Endothelial cell of umbilical vein (primary cell): ENCODE data around the gene BDH1. TPM values are rescaled to one million over a fixed set of nuclear protein-coding genes. Genes with fewer than 3 reads are reported as not detected.

ENCODE experiments used
- BruUV-seq: library from RNA; stranded (reverse); fragments of 400-500 nt; replicated peaks from 2 replicates; lab custom pipeline; 2021; lab: Mats Ljungman, UMichigan
- CTCF ChIA-PET: fragments of 300-600, 350-600 bp; sonication (Branson Sonifier 250); formaldehyde crosslinking; loops from one replicate; lab custom pipeline; 2021; ENCODE audit warnings: antibody characterized with exemption, inconsistent platforms; lab: Charles Lee
- POLR2A ChIA-PET: fragments of 300-600, 350-600 bp; sonication (Branson Sonifier 250); formaldehyde crosslinking; loops from one replicate; lab custom pipeline; 2021; ENCODE audit warnings: antibody characterized with exemption, inconsistent platforms; lab: Charles Lee
- DNase-seq: peaks from one replicate; pipeline ENCODE4 v3.0.0-alpha.2; 2011; ENCODE audit warnings: low read depth, low spot score
- FAIRE-seq: peaks from 2 replicates; lab custom pipeline; 2011; peaks lifted over from hg19 to GRCh38; lab: Jason Lieb, UNC
- H2AFZ ChIP-seq: 2 replicates; pipeline ENCODE4 v1.6.0; 2012; ENCODE audit warnings: low read depth, low read length, control low read depth, inconsistent platforms
- H3K27ac ChIP-seq: 2 replicates; pipeline ENCODE4 v1.5.1; 2011; ENCODE audit warnings: low read depth, mild to moderate bottlenecking, control low read depth, low read length, moderate library complexity; ENCODE audit not compliant: insufficient read depth
- H3K27me3 ChIP-seq, 2 experiments: 2 replicates each; pipeline versions ENCODE4 v1.6.0 to v1.6.1; 2011; ENCODE audit warnings: low read length in 2 of 2, mixed read lengths in 1 of 2; ENCODE audit not compliant: control insufficient read depth in 2 of 2, insufficient read depth in 2 of 2
- H3K36me3 ChIP-seq, 2 experiments: 2 replicates in 1 of 2; 3 replicates in 1 of 2; pipeline ENCODE4 v1.5.1; 2011; ENCODE audit warnings: low read length in 2 of 2, mild to moderate bottlenecking in 1 of 2, moderate library complexity in 1 of 2; ENCODE audit not compliant: control insufficient read depth in 2 of 2, insufficient read depth in 2 of 2; ENCODE audit errors: extremely low read depth in 1 of 2
- H3K4me1 ChIP-seq: 3 replicates; pipeline ENCODE4 v1.5.1; 2011; ENCODE audit warnings: mild to moderate bottlenecking, low read length; ENCODE audit not compliant: control insufficient read depth, insufficient read depth; ENCODE audit errors: extremely low read depth
- H3K4me2 ChIP-seq: 2 replicates; pipeline ENCODE4 v1.6.1; 2011; ENCODE audit warnings: low read length, control low read depth, mixed read lengths; ENCODE audit not compliant: insufficient read depth
- H3K4me3 ChIP-seq, 3 experiments: fragments of 200-600 bp in 1 of 3; sonication (generic), shearing (Covaris generic) in 1 of 3; replicated peaks in 1 of 3; 2 replicates each; pipeline ENCODE4 v1.5.1; 2011 to 2016; ENCODE audit warnings: control low read depth in 3 of 3, low read length in 3 of 3, mild to moderate bottlenecking in 2 of 3, inconsistent platforms in 1 of 3, low read depth in 1 of 3, moderate library complexity in 1 of 3; ENCODE audit not compliant: insufficient read depth in 1 of 3
- H3K79me2 ChIP-seq: 2 replicates; pipeline ENCODE4 v1.6.0; 2012; ENCODE audit warnings: low read length, inconsistent platforms; ENCODE audit not compliant: control insufficient read depth, insufficient read depth
- H3K9ac ChIP-seq: replicated peaks from 2 replicates; pipeline ENCODE3; 2011; ENCODE audit warnings: low read length, control low read depth; ENCODE audit not compliant: insufficient read depth; ENCODE audit errors: extremely low read depth
- H3K9me1 ChIP-seq: replicated peaks from 3 replicates; pipeline ENCODE4 v1.6.0; 2011; ENCODE audit warnings: mild to moderate bottlenecking, low read length; ENCODE audit not compliant: control insufficient read depth, insufficient read depth; ENCODE audit errors: extremely low read depth
- H3K9me3 ChIP-seq: replicated peaks from 2 replicates; pipeline ENCODE4 v1.5.1; 2012; ENCODE audit warnings: low read length, inconsistent platforms; ENCODE audit not compliant: control insufficient read depth, insufficient read depth
- H4K20me1 ChIP-seq: replicated peaks from 2 replicates; pipeline ENCODE3; 2011; ENCODE audit warnings: mild to moderate bottlenecking, low read length; ENCODE audit not compliant: control insufficient read depth, insufficient read depth; ENCODE audit errors: extremely low read depth
- CTCF ChIP-seq, 2 donors: IDR thresholded peaks; 1 replicate in 1 of 2; 2 replicates in 1 of 2; pipeline ENCODE4 v1.5.1; 2011; ENCODE audit warnings: low read length in 2 of 2, mild to moderate bottlenecking in 2 of 2, moderate library complexity in 2 of 2, control low read depth in 1 of 2, inconsistent platforms in 1 of 2, low read depth in 1 of 2; ENCODE audit not compliant: insufficient read depth in 1 of 2; ENCODE audit errors: extremely low read depth in 1 of 2
- EZH2 ChIP-seq: IDR thresholded peaks from 2 replicates; pipeline ENCODE4 v1.6.1; 2012; ENCODE audit warnings: borderline replicate concordance, low read depth, mild to moderate bottlenecking, moderate library complexity, low read length, inconsistent platforms; ENCODE audit not compliant: severe bottlenecking
- FOS ChIP-seq: IDR thresholded peaks from 2 replicates; pipeline ENCODE4 v1.6.1; 2011; ENCODE audit warnings: mild to moderate bottlenecking, low read length, moderate library complexity, borderline replicate concordance; ENCODE audit not compliant: insufficient read depth
- GATA2 ChIP-seq: IDR thresholded peaks from 2 replicates; pipeline ENCODE4 v1.7.0; 2011; ENCODE audit warnings: low read depth, mild to moderate bottlenecking, moderate library complexity, mixed read lengths, low read length; ENCODE audit not compliant: insufficient read length, insufficient read depth
- JUN ChIP-seq: IDR thresholded peaks from 2 replicates; pipeline ENCODE4 v1.6.1; 2011; ENCODE audit warnings: borderline replicate concordance, low read depth; ENCODE audit not compliant: insufficient read length, insufficient read depth
- MYC ChIP-seq: IDR thresholded peaks from one replicate; pipeline ENCODE4 v1.6.1; 2011; ENCODE audit warnings: mild to moderate bottlenecking, low read depth, low read length
- POLR2A ChIP-seq: IDR thresholded peaks from 2 replicates; pipeline ENCODE4 v1.6.1; 2012; ENCODE audit warnings: low read depth, mild to moderate bottlenecking, control low read depth, low read length
- POLR2AphosphoS5 ChIP-seq: IDR thresholded peaks from 2 replicates; pipeline ENCODE4 v1.6.1; 2012; ENCODE audit warnings: low read depth, mild to moderate bottlenecking, control low read depth, low read length, moderate library complexity; ENCODE audit not compliant: insufficient read depth
- dilution Hi-C: fragments of 300-500 bp; cut with MboI; formaldehyde crosslinking; loops from one replicate; pipeline ENCODE4 v1.15.0; 2019; ENCODE audit warnings: low sequenced_read_pairs; ENCODE audit not compliant: extremely low pct_ligation_motif_present
- intact Hi-C: fragments of 100-400 bp; cut with micrococcal nuclease; formaldehyde crosslinking; loops from one replicate; pipeline ENCODE4 v1.10.0; 2022
- polyA plus RNA-seq, 4 experiments: library from polyadenylated mRNA; depleted of rRNA in 3 of 4; stranded (reverse) in 3 of 4; unstranded in 1 of 4; fragments of >200 nt; gene quantifications; 2 replicates each; pipeline versions ENCODE4 v1.2.1 to v1.2.3, GENCODE V29; 2011 to 2012; ENCODE audit warnings: missing spikeins in 1 of 4
- total RNA-seq: library from RNA; stranded (reverse); gene quantifications from 2 replicates; pipeline ENCODE4 v1.2.3, GENCODE V29; 2021
- TF ChIP-seq, protein P1 (sequence below): IDR thresholded peaks from 2 replicates; pipeline ENCODE4 v1.6.1; 2011; ENCODE audit not compliant: insufficient read depth, insufficient read length

The BDH1 gene
- total and polyA plus RNA-seq, 2 donors (not counting 3 experiments of a cell fraction or from before 2014, with no cell fraction given): 6.9 to 12.2 TPM

DNA sequence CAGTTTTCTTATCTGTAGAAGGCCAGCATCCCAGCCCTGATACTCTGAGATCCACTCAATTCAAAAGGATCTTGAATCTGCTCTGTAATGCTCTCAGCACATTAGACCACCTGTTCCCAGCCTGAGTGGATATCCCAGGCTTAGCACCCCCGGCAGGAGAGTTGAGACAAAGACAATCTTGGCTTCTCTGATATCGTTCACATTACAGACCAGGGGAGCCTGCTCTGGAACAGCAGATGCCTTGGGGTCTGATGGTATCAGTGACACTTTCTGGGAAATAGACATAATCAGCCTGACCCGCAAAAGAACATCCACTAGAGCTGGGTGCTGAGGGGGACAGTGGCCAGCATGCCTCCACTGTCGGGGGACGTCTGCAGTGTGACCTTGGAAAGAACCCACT lies 70.6 kb downstream of the BDH1 start:
- ChIA-PET POLR2A (no interaction called here), CTCF (no interaction called here)
- no peak overlapping the region for H2AFZ ChIP-seq
- DNase-seq (no peak), FAIRE-seq (no peak)
- TF ChIP-seq EZH2 (no peak), POLR2AphosphoS5 (no peak)
- H3K4me1 ChIP-seq: peaks cover 37% of the 10 kb centered on the region
- H3K9me1 ChIP-seq: no peaks in the 10 kb centered on the region
- no peak overlapping the region for H3K9ac ChIP-seq
- no peak overlapping the region for H3K27ac ChIP-seq
- no peaks in the 10 kb centered on the region for H4K20me1 ChIP-seq
- no TSS peak for BruUV-seq
- intact Hi-C loops (no loop called here), dilution Hi-C loops (no loop called here)
- H3K36me3 ChIP-seq: no peaks in the 10 kb centered on the region
- H3K9me3 ChIP-seq: no peaks in the 10 kb centered on the region
- no peak overlapping the region for H3K4me2 ChIP-seq
- no peaks in the 10 kb centered on the region for H3K27me3 ChIP-seq
- H3K79me2 ChIP-seq: no peaks in the 10 kb centered on the region
- H3K4me3 ChIP-seq: no peak overlapping the region

- ChIA-PET POLR2A (no interaction called here), CTCF (interaction anchor here (1.2 to 1.5 kb wide), 2 partner anchors 10 to 12 kb away, joined by 5 to 6 read pairs; no protein-coding TSS in a partner anchor)
- Histone ChIP-seq H3K79me2 (no peaks in the 10 kb centered on the region), H4K20me1 (no peaks in the 10 kb centered on the region), H3K36me3 (no peaks in the 10 kb centered on the region), H3K4me2 (no peak overlapping the region), H3K9me3 (no peaks in the 10 kb centered on the region), H3K9ac (no peak overlapping the region), H3K9me1 (no peaks in the 10 kb centered on the region), H3K4me1 (peaks cover 29% of the 10 kb centered on the region), H3K27ac (no peak overlapping the region), H2AFZ (no peak overlapping the region), H3K27me3 (no peaks in the 10 kb centered on the region), H3K4me3 (no peak overlapping the region)
- TF ChIP-seq POLR2A: no peak
- no peak for TF ChIP-seq GATA2
- no peak for TF ChIP-seq JUN
- TF ChIP-seq MYC: no peak
- no peak for TF ChIP-seq EZH2
- TF ChIP-seq CTCF (IDR thresholded peaks at IDR 0.05; ENCODE audit: extremely low read depth in 1 of 2, insufficient read depth in 1 of 2, low read depth in 1 of 2, low read length in 2 of 2): no peak
- TF ChIP-seq POLR2AphosphoS5: no peak
- TF ChIP-seq, protein P1, sequence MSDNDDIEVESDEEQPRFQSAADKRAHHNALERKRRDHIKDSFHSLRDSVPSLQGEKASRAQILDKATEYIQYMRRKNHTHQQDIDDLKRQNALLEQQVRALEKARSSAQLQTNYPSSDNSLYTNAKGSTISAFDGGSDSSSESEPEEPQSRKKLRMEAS: no peak
- TF ChIP-seq FOS: no peak
- FAIRE-seq: no peak
- BruUV-seq: no TSS peak
- intact Hi-C loops (no loop called here), dilution Hi-C loops (no loop called here)
- DNase-seq: no peak
These were observed 71.4 kb downstream of the BDH1 start for GRCh38 chr3:197484204-197484901.
